ENCODE results near the gene USP32.
A peak's percentile ranks its signal among the peaks of the same experiment; 100 is the strongest.
"Not testable (repeated sequence)": the region's sequence is repeated elsewhere in the genome, so short reads cannot be mapped to it uniquely, and the experiment has no call there.

Gene USP32

GRCh38 chr17:60392042-60392844, at the start of gene USP32:
USP32 (minus strand) TSS chr17:60392133; CDS start chr17:60391939, 194 bp downstream.
- peak; percentile 87 for DNase-seq (ENCODE audit: extremely low read depth, low read depth)
- TF ChIP-seq, protein P1, sequence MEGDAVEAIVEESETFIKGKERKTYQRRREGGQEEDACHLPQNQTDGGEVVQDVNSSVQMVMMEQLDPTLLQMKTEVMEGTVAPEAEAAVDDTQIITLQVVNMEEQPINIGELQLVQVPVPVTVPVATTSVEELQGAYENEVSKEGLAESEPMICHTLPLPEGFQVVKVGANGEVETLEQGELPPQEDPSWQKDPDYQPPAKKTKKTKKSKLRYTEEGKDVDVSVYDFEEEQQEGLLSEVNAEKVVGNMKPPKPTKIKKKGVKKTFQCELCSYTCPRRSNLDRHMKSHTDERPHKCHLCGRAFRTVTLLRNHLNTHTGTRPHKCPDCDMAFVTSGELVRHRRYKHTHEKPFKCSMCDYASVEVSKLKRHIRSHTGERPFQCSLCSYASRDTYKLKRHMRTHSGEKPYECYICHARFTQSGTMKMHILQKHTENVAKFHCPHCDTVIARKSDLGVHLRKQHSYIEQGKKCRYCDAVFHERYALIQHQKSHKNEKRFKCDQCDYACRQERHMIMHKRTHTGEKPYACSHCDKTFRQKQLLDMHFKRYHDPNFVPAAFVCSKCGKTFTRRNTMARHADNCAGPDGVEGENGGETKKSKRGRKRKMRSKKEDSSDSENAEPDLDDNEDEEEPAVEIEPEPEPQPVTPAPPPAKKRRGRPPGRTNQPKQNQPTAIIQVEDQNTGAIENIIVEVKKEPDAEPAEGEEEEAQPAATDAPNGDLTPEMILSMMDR (IDR thresholded peaks at IDR 0.05; ENCODE audit: low read depth, low read length, missing control alignments) = no peak

GRCh38 chr17:60439501-60439900, 47.6 kb upstream of the USP32 start:
- DNase-seq (ENCODE audit: extremely low read depth, low read depth) = no peak
- TF ChIP-seq, protein P1 (IDR thresholded peaks at IDR 0.05; ENCODE audit: low read depth, low read length, missing control alignments) = no peak

More at GRCh38 chr17:60392042-60392844, at the start of gene USP32:
- H3K4me3 ChIP-seq (replicated peaks; ENCODE audit: low read depth, low read length) = peak within 1 kb of the TSS; percentile 96

GRCh38 chr17:60436676-60437075, 44.7 kb upstream of the USP32 start:
- TF ChIP-seq, protein P1 (IDR thresholded peaks at IDR 0.05; ENCODE audit: low read depth, low read length, missing control alignments) = no peak
- no peak overlapping the region for H3K4me3 ChIP-seq (replicated peaks; ENCODE audit: low read depth, low read length)
- no peak for DNase-seq (ENCODE audit: extremely low read depth, low read depth)

More at GRCh38 chr17:60439501-60439900, 47.6 kb upstream of the USP32 start:
- no peak overlapping the region for H3K4me3 ChIP-seq (replicated peaks; ENCODE audit: low read depth, low read length)

GRCh38 chr17:60435244-60436167, 43.6 kb upstream of the USP32 start:
- no peak overlapping the region for H3K4me3 ChIP-seq (replicated peaks; ENCODE audit: low read depth, low read length)
- DNase-seq (ENCODE audit: extremely low read depth, low read depth) = peak; percentile 85
- TF ChIP-seq, protein P1 (IDR thresholded peaks at IDR 0.05; ENCODE audit: low read depth, low read length, missing control alignments) = peak; percentile 82

DNA sequence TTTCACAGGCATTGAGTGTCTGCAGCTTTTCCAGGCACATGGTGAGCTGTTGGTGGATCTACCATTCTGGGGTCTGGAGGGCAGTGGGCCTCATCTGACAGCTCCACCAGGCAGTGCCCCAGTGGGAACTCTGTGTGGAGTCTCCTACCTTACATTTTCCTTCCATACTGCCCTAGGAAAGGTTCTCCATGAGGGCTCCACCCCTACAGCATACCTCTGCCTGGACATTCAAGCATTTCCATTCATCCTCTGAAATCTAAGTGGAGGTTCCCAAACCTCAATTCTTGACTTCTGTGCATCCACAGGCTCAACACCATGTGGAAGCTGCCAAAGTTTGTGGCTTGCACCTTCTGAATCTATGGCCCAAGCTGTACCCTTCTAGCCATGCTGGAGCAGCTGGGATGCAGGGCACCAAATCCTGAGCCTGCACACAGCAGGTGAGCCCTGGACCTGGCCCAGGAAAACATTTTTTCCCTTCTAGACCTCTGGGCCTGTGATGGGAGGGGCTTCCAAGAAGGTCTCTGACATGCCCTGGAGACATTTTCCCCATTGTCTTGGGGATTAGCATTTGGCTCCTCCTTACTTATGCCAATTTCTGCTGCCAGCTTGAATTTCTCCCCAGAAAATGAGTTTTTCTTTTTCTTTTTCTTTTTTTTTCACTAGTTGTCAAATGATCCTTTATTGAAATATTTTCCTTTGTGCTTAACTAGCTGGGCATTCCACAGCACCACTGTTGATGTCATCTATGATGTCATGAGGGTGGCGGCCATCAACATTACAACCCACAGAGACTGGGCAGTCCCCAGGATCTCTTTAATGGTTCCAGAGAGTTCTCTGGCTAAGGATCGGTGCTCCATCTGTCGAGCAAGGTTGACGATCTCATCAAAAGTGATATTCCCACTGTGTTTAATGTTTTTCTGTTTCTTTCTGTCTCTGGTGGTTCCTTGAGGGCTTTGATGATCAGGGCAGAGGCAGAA, 41.4 kb upstream of the USP32 start:
- not testable (repeated sequence) for H3K4me3 ChIP-seq (replicated peaks; ENCODE audit: low read depth, low read length); DNase-seq (ENCODE audit: extremely low read depth, low read depth)

GRCh38 chr17:60430561-60430960, 38.6 kb upstream of the USP32 start:
- H3K4me3 ChIP-seq (replicated peaks; ENCODE audit: low read depth, low read length); DNase-seq (ENCODE audit: extremely low read depth, low read depth): not testable (repeated sequence)

DNA sequence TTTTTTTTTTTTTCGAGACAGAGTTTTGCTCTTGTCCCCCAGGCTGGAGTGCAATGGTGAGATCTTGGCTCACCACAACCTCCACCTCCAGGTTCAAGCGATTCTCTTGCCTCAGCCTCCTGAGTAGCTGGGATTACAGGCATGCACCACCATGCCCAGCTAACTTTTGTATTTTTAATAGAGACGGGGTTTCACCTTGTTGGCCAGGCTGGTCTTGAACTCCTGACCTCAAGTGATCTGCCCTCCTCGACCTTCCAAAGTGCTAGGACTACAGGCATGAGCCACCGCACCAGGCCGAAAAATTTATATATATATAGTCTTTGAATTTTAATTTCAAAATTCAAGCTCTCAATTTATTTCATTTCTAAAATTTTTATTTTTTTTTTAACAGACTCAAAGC, 36.6 kb upstream of the USP32 start:
- H3K4me3 ChIP-seq (replicated peaks; ENCODE audit: low read depth, low read length); DNase-seq (ENCODE audit: extremely low read depth, low read depth): not testable (repeated sequence)

Data from HFF-Myc (cell line).